ENCODE measurements around the gene SPIB. TPM values are rescaled to one million over a fixed set of nuclear protein-coding genes. Genes with fewer than 3 reads are reported as not detected.

The SPIB gene
- total and polyA plus RNA-seq, 5 donors from 2014 or later = 0.10 to 0.38 TPM; not detected in 3

DNA sequence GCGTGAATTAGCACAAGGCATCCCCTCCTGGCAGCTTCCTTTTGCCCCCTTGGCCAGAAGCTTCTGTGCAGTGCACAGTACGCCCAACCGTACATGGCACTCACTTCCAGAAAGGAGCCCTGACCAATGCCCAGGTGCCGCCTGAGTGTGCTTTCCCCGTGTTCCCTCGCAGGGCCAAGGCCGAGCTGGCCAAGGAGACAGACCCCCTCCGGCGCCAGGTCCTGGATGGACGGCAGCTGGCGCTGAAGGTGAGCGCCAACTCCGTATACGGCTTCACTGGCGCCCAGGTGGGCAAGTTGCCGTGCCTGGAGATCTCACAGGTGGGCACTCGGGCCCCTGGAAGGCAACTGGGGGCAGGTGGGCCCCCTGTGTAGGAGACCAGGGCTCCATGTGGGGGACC is 9.4 kb upstream of the SPIB start:
- H3K4me1 ChIP-seq (ENCODE audit: control insufficient read depth, insufficient read depth, low read length, poor library complexity, severe bottlenecking) = no peaks in the 10 kb centered on the region
- Mint-ChIP-seq H3K27ac (no peak overlapping the region), H3K27me3 (no peaks in the 10 kb centered on the region), H3K4me3 (no peak overlapping the region), H3K9me3 (no peaks in the 10 kb centered on the region), H3K4me1 (peaks cover 0 to 2% (median 0%) of the 10 kb centered on the region in 4 donors), H3K36me3 (peaks cover 4% of the 10 kb centered on the region)
- no peaks in the 10 kb centered on the region for H3K9me3 ChIP-seq (ENCODE audit: control insufficient read depth in 2 of 2, low read length in 2 of 2)
- no peaks in the 10 kb centered on the region for H3K36me3 ChIP-seq (ENCODE audit: control insufficient read depth, insufficient read depth, low read length)
- H3K27me3 ChIP-seq (ENCODE audit: control insufficient read depth, insufficient read depth, low read length) = no peaks in the 10 kb centered on the region
- DNase-seq = no peak
- no peak overlapping the region for H3K27ac ChIP-seq (ENCODE audit: insufficient read depth, low read length, poor library complexity, severe bottlenecking)
- H3K4me3 ChIP-seq (ENCODE audit: low read depth, low read length) = no peak overlapping the region
- no peak for ATAC-seq (ENCODE audit: low read depth in 2 of 2)

DNA sequence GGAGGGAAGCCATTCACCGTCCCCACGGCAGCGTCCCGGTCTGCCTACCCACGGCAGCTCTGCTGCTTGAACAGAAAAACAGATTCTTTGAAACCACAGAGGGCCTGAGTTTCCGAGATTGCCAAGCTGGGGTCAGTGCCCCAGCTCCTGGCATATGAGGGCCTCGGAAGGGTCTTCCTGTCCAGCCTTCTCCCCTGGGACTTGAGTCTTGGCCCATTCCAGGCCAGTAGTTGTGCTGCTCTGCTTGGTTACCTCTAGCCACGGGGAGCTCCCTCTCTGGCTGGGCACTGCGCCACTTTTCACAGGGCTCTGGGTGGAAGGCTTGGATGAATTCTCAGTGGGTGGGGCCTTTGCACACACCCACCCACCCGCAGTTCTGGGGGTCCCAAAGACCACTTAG is 8.6 kb upstream of the SPIB start:
- ATAC-seq (ENCODE audit: low read depth in 2 of 2) = no peak
- Histone ChIP-seq H3K4me1 (ENCODE audit: control insufficient read depth, insufficient read depth, low read length, poor library complexity, severe bottlenecking) (peaks cover 5% of the 10 kb centered on the region), H3K27me3 (ENCODE audit: control insufficient read depth, insufficient read depth, low read length) (no peaks in the 10 kb centered on the region), H3K4me3 (ENCODE audit: low read depth, low read length) (no peak overlapping the region), H3K9me3 (ENCODE audit: control insufficient read depth in 2 of 2, low read length in 2 of 2) (no peaks in the 10 kb centered on the region), H3K27ac (ENCODE audit: insufficient read depth, low read length, poor library complexity, severe bottlenecking) (no peak overlapping the region), H3K36me3 (ENCODE audit: control insufficient read depth, insufficient read depth, low read length) (no peaks in the 10 kb centered on the region)
- no peak overlapping the region for H3K27ac Mint-ChIP-seq
- DNase-seq = no peak
- H3K4me1 Mint-ChIP-seq = peaks cover 0 to 2% (median 0%) of the 10 kb centered on the region in 4 donors
- H3K36me3 Mint-ChIP-seq = peaks cover 4% of the 10 kb centered on the region
- no peaks in the 10 kb centered on the region for H3K9me3 Mint-ChIP-seq
- no peaks in the 10 kb centered on the region for H3K27me3 Mint-ChIP-seq
- no peak overlapping the region for H3K4me3 Mint-ChIP-seq

DNA sequence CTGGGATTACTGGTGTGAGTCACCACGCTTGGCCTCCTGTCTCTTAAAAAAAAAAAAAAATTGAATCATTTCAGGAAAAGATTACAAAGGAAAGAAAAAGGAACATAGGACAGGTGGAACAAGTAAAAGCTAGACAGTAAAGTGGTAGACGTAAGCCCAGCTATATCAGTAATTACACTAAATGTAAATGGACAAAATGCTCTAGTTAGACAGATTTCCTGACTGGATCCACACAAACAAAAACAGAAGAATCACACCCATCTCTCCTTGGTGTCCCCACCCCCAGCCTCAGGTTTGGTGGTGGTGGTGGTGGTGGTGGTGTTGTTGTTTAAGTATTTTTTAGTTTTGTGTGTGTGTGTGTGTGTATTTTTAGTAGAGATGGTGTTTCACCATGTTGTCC is 6.3 kb upstream of the SPIB start:
- no peaks in the 10 kb centered on the region for H3K27me3 ChIP-seq (ENCODE audit: control insufficient read depth, insufficient read depth, low read length)
- H3K36me3 Mint-ChIP-seq = no peaks in the 10 kb centered on the region
- H3K4me1 ChIP-seq (ENCODE audit: control insufficient read depth, insufficient read depth, low read length, poor library complexity, severe bottlenecking) = peaks cover 5% of the 10 kb centered on the region
- no peak overlapping the region for H3K4me3 ChIP-seq (ENCODE audit: low read depth, low read length)
- H3K27me3 Mint-ChIP-seq = no peaks in the 10 kb centered on the region
- no peaks in the 10 kb centered on the region for H3K36me3 ChIP-seq (ENCODE audit: control insufficient read depth, insufficient read depth, low read length)
- no peaks in the 10 kb centered on the region for H3K9me3 Mint-ChIP-seq
- no peaks in the 10 kb centered on the region for H3K4me1 Mint-ChIP-seq
- no peak for ATAC-seq (ENCODE audit: low read depth in 2 of 2)
- no peak overlapping the region for H3K4me3 Mint-ChIP-seq
- no peak overlapping the region for H3K27ac Mint-ChIP-seq
- H3K27ac ChIP-seq (ENCODE audit: insufficient read depth, low read length, poor library complexity, severe bottlenecking) = no peak overlapping the region
- H3K9me3 ChIP-seq (ENCODE audit: control insufficient read depth in 2 of 2, low read length in 2 of 2) = no peaks in the 10 kb centered on the region
- no peak for DNase-seq

DNA sequence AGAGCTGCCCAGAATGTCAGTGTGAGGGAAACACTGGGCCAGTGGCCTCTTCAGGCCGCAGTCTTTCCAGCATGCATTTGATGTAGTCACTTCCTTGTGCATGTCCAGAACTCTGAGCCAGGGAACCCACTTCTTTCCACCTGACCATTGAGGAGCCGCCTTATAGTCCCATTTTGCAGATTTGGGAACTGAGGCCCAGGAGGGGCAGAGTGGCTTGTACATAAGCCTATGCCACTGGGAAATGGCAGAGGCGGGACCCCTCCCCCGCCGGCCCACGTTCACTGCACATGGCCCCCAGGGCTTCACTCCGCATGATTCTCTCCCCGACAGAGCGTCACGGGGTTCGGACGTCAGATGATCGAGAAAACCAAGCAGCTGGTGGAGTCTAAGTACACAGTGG is 5.6 kb upstream of the SPIB start:
- no peaks in the 10 kb centered on the region for H3K27me3 Mint-ChIP-seq
- Histone ChIP-seq H3K4me3 (ENCODE audit: low read depth, low read length) (no peak overlapping the region), H3K9me3 (ENCODE audit: control insufficient read depth in 2 of 2, low read length in 2 of 2) (no peaks in the 10 kb centered on the region), H3K4me1 (ENCODE audit: control insufficient read depth, insufficient read depth, low read length, poor library complexity, severe bottlenecking) (peaks cover 5% of the 10 kb centered on the region), H3K36me3 (ENCODE audit: control insufficient read depth, insufficient read depth, low read length) (no peaks in the 10 kb centered on the region), H3K27me3 (ENCODE audit: control insufficient read depth, insufficient read depth, low read length) (no peaks in the 10 kb centered on the region), H3K27ac (ENCODE audit: insufficient read depth, low read length, poor library complexity, severe bottlenecking) (no peak overlapping the region)
- H3K27ac Mint-ChIP-seq = no peak overlapping the region
- no peak for ATAC-seq (ENCODE audit: low read depth in 2 of 2)
- no peaks in the 10 kb centered on the region for H3K4me1 Mint-ChIP-seq
- H3K4me3 Mint-ChIP-seq = no peak overlapping the region
- H3K9me3 Mint-ChIP-seq = no peaks in the 10 kb centered on the region
- DNase-seq = no peak
- no peaks in the 10 kb centered on the region for H3K36me3 Mint-ChIP-seq

DNA sequence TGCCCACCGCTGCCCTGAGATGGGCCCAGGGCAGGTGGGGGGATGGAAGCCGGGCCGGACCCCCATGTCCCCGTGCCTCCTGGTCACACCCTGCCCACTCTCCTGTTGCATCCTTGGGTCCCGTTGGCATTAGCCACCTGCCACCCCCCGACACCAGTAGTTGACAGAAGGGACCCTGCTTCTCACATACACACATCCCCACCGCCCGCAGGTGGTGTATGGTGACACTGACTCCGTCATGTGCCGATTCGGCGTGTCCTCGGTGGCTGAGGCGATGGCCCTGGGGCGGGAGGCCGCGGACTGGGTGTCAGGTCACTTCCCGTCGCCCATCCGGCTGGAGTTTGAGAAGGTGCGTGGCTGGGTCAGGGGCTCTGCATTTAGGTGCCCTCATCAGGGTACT is 5.2 kb upstream of the SPIB start:
- no peaks in the 10 kb centered on the region for H3K27me3 ChIP-seq (ENCODE audit: control insufficient read depth, insufficient read depth, low read length)
- no peaks in the 10 kb centered on the region for H3K9me3 ChIP-seq (ENCODE audit: control insufficient read depth in 2 of 2, low read length in 2 of 2)
- DNase-seq (no peak), ATAC-seq (ENCODE audit: low read depth in 2 of 2) (no peak)
- no peaks in the 10 kb centered on the region for H3K27me3 Mint-ChIP-seq
- H3K4me1 Mint-ChIP-seq = no peaks in the 10 kb centered on the region
- peaks cover 5% of the 10 kb centered on the region for H3K4me1 ChIP-seq (ENCODE audit: control insufficient read depth, insufficient read depth, low read length, poor library complexity, severe bottlenecking)
- no peaks in the 10 kb centered on the region for H3K36me3 ChIP-seq (ENCODE audit: control insufficient read depth, insufficient read depth, low read length)
- H3K4me3 Mint-ChIP-seq = no peak overlapping the region
- H3K27ac ChIP-seq (ENCODE audit: insufficient read depth, low read length, poor library complexity, severe bottlenecking) = no peak overlapping the region
- no peaks in the 10 kb centered on the region for H3K9me3 Mint-ChIP-seq
- H3K36me3 Mint-ChIP-seq = no peaks in the 10 kb centered on the region
- H3K4me3 ChIP-seq (ENCODE audit: low read depth, low read length) = no peak overlapping the region
- no peak overlapping the region for H3K27ac Mint-ChIP-seq

DNA sequence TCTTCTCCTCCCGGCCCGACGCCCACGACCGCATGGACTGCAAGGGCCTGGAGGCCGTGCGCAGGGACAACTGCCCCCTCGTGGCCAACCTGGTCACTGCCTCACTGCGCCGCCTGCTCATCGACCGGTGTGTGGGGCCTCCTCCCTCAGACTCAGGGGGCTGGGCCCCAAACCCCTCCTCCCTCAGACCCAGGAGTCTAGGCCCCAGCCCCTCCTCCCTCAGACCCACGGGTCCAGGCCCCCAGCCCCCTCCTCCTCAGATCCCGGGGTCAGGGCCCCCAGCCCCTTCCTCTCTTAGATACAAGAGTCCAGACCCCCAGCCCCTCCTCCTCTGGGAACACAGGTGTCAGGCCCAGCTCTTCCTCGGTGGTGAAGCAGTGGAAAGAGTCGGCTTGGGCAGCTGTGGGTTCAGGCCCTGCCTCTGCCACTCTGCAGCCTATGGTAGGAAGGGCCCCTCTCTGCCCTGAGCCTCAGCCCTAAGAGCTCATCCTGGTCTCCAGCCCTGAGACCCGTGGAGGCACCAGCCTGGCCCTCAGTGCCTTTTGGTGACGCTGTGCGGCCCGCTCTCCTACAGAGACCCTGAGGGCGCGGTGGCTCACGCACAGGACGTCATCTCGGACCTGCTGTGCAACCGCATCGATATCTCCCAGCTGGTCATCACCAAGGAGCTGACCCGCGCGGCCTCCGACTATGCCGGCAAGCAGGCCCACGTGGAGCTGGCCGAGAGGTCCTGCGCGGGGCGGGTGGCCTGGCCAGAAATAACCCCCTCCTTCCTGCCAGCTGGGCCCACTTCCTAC is 3.7 kb upstream of the SPIB start:
- no peak overlapping the region for H3K4me3 Mint-ChIP-seq
- H3K4me1 Mint-ChIP-seq = peaks cover 0 to 3% (median 3%) of the 10 kb centered on the region in 4 donors
- peak; percentile 62 to 68 (median 66) for DNase-seq

DNA sequence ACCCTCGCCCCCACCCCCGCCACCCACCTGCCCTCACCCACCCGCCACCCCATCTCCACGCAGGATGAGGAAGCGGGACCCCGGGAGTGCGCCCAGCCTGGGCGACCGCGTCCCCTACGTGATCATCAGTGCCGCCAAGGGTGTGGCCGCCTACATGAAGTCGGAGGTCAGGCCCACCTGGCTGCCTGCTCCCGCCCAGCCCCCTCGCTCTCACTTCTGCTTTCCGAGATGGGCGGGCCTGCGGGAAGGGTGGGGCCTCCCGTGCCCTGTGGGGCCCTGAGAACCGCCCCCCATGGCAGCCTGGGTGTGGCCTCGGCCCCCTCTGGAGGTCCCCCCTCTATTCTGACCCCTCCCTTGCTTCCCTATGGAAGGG is 3.1 kb upstream of the SPIB start:
- H3K27ac Mint-ChIP-seq = no peak overlapping the region
- Histone ChIP-seq H3K36me3 (ENCODE audit: control insufficient read depth, insufficient read depth, low read length) (no peaks in the 10 kb centered on the region), H3K27me3 (ENCODE audit: control insufficient read depth, insufficient read depth, low read length) (no peaks in the 10 kb centered on the region), H3K27ac (ENCODE audit: insufficient read depth, low read length, poor library complexity, severe bottlenecking) (no peak overlapping the region), H3K9me3 (ENCODE audit: control insufficient read depth in 2 of 2, low read length in 2 of 2) (no peaks in the 10 kb centered on the region), H3K4me1 (ENCODE audit: control insufficient read depth, insufficient read depth, low read length, poor library complexity, severe bottlenecking) (peaks cover 5% of the 10 kb centered on the region), H3K4me3 (ENCODE audit: low read depth, low read length) (no peak overlapping the region)
- DNase-seq (no peak), ATAC-seq (ENCODE audit: low read depth in 2 of 2) (peak; percentile 38 to 47)
- H3K27me3 Mint-ChIP-seq = peaks cover 16% of the 10 kb centered on the region
- H3K4me1 Mint-ChIP-seq = peaks cover 0 to 6% (median 4%) of the 10 kb centered on the region in 4 donors
- H3K4me3 Mint-ChIP-seq = no peak overlapping the region
- H3K9me3 Mint-ChIP-seq = no peaks in the 10 kb centered on the region
- peaks cover 4% of the 10 kb centered on the region for H3K36me3 Mint-ChIP-seq

More for the DNA sequence above, 3.7 kb upstream of the SPIB start:
- H3K27ac ChIP-seq (ENCODE audit: insufficient read depth, low read length, poor library complexity, severe bottlenecking) = peak overlapping the region; percentile 33
- Mint-ChIP-seq H3K9me3 (no peaks in the 10 kb centered on the region), H3K27ac (peak overlapping the region in 1 of 3 donors; percentile 31), H3K36me3 (peaks cover 4% of the 10 kb centered on the region), H3K27me3 (peaks cover 10% of the 10 kb centered on the region)
- ATAC-seq (ENCODE audit: low read depth in 2 of 2) = peak; percentile 58 to 70
- H3K4me3 ChIP-seq (ENCODE audit: low read depth, low read length) = no peak overlapping the region
- H3K4me1 ChIP-seq (ENCODE audit: control insufficient read depth, insufficient read depth, low read length, poor library complexity, severe bottlenecking) = peaks cover 5% of the 10 kb centered on the region
- no peaks in the 10 kb centered on the region for H3K27me3 ChIP-seq (ENCODE audit: control insufficient read depth, insufficient read depth, low read length)
- H3K36me3 ChIP-seq (ENCODE audit: control insufficient read depth, insufficient read depth, low read length) = no peaks in the 10 kb centered on the region
- no peaks in the 10 kb centered on the region for H3K9me3 ChIP-seq (ENCODE audit: control insufficient read depth in 2 of 2, low read length in 2 of 2)
